SW 1271 (cell line): ENCODE results near the gene ADGRA1.

Experiments
- DNase-seq, 2 experiments: peaks; one replicate each; lab custom pipeline; 2025; lab: John Stamatoyannopoulos, UW

The ADGRA1 gene

DNA sequence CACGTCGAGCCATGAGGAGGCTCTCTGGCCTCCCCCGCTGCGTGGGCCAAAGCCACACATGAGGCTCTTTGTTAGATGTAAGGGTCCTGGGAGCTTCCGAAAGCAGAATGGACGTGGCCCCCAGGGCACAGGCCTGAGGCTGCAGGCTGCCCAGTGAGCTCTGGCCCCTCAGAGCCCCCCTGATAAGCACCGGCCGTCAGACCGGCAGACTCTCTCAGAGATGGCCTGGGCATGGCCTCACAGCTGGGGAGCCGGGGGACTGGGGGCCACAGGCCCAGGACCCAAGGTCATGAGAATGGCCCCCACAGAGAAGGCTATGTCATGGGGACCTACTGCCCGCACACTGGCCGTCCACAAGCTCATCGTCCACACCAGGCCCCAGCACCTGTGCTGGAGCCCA lies 31.7 kb upstream of the ADGRA1 start:
- DNase-seq: no peak

DNA sequence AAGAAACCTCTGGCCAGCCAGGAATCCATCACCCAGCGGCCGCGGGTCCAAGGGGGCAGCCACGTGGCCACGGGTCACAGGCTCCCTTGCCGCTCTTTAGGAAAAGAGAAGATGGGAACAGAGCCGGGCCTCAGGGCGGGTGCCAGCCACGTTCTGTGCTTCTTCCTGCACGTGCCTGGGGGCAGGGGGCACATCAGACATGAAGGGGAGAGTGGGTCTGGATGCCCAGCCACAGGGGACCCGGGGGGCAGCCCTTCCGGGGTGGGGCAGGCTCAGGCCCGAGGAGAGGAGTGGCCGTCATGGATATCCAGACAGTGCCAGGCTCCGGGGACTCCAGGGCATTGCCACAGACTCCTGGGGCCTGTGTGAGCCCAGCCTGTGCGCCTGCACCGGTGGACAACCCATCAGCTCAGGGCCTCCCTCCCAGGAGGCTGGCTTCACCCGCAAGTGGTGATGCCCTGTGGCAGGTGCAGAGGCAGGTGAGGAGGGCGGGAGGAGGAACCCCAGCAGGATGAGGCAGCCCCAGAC lies 31.0 kb upstream of the ADGRA1 start:
- no peak for DNase-seq

DNA sequence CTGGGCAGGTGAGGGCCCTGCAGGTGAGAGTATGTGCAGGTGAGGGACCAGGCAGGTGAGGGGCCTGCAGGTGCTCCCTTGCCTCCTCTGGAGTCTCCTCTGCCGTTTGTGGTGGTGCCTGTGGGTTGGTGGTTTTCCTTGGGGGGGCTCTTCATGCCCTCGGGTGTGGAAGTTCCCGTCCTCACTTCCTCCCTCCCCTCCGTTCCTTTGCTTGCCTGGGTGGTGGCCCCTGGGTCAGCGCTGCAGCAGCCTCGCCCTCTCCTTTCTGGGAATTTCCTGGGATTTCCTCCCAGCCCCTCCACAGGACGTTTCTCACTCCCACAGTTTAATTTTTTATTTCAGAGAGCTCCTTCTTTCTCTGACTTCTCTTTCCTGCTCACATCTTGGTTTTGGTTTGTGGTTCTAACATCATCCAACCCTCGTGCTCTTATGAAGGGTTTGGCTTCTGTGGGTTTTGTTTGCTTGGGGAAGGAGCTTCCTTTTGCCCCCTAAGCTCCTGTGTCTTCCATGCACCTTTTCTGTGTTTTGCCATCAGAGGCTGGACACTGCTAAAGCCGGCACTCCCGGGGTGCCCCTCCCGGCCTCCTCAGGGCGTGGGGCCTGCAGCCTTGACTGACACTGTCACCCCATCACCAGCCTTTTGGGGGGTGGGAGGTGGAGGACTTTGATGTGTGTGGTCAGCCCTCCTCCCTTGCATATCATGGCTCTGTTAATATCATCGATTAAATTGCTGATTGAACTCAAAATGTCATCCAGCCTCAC lies 29.2 kb upstream of the ADGRA1 start:
- no peak for DNase-seq

DNA sequence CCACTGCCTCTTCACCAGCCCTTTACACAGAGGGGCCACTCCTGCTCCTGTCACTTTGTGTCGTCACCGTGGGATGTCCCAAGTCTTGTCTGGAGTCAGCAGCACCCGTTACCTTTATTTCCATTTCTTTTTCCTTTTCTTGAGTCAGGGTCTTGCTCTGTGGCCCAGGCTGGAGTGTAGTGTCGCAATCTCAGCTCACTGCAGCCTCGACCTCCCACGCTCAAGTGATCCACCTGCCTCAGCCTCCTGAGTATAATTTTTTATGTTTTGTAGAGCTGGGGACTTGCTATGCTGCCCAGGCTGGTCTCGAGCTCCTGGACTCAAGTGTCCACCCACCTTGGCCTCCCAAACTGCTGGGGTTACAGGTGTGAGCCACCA lies 28.6 kb upstream of the ADGRA1 start:
- DNase-seq: no peak

GRCh38 chr10:133059571-133059970 lies 28.2 kb upstream of the ADGRA1 start:
- no peak for DNase-seq

- DNase-seq: no peak
These were observed 27.7 kb upstream of the ADGRA1 start for GRCh38 chr10:133060022-133060421.

DNA sequence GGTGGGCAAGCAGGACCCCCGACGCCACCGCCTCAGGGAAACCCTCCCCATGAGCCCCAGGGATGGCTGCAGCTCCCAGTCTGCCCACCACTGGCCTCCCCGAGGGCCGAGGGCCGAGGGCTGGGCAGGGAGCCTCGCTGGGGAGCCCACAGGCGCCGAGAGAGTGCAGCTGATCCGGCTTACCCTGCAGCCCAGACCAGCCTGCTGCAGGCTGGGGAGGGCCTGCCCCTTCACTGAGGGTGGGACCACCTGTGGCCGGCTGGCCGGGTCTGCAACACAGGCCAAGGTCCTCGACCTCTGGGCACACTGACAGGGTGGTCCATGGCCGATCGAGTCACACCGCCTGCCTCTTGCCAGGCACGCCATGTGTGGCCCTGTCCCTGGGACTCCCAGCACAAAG lies 27.3 kb upstream of the ADGRA1 start:
- no peak for DNase-seq

GRCh38 chr10:133060881-133061280 lies 26.8 kb upstream of the ADGRA1 start:
- DNase-seq: no peak

GRCh38 chr10:133061296-133062038 lies 26.3 kb upstream of the ADGRA1 start:
- DNase-seq: no peak

GRCh38 chr10:133062085-133062484 lies 25.6 kb upstream of the ADGRA1 start:
- no peak for DNase-seq

- DNase-seq: no peak
These were observed 25.1 kb upstream of the ADGRA1 start for GRCh38 chr10:133062635-133063034.

DNA sequence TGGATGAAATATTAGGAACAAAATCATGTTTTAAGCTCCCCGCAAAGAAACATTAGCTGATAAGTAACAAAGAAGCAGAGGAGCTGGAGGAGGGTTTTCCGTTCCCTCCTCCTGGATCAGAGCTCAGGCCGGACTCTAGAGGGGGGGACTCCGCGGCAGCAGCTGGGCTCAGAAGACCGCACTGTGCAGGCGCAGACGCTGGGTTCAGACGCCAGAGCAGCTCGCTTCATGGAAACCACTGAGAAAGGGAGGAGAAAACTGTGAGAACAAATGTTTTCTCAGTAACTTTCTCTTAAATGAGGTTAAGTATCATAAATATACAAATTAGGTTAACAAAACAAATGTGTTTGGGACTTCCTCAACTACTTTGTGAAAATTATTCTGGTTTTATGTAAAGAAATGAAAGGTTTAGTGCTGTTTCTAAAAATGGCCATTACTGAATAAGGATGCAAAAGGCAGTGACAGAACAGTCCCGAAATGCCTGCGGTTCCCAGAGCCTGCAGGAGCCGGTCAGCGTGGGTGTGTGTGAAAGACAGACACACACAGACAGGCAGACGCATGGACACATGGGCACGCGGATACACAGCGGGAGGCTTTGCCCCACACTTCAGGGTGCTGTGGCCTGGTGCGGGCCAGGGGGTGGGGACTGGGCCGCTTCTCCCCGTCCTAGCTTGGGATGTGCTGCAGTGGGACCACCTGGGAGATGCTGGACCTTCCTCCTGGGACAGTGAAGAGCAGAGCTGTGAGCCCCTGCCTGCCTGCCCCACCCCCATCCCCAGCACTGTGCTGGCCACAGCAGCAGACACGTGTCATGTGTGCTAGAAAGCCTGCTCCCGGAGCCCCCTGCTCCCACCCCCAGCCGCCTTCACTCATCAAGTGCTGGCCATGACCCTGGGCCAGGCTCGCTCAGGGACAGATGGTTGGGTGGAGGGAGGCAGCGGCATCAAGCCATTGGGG lies 20.3 kb upstream of the ADGRA1 start:
- DNase-seq: no peak

DNA sequence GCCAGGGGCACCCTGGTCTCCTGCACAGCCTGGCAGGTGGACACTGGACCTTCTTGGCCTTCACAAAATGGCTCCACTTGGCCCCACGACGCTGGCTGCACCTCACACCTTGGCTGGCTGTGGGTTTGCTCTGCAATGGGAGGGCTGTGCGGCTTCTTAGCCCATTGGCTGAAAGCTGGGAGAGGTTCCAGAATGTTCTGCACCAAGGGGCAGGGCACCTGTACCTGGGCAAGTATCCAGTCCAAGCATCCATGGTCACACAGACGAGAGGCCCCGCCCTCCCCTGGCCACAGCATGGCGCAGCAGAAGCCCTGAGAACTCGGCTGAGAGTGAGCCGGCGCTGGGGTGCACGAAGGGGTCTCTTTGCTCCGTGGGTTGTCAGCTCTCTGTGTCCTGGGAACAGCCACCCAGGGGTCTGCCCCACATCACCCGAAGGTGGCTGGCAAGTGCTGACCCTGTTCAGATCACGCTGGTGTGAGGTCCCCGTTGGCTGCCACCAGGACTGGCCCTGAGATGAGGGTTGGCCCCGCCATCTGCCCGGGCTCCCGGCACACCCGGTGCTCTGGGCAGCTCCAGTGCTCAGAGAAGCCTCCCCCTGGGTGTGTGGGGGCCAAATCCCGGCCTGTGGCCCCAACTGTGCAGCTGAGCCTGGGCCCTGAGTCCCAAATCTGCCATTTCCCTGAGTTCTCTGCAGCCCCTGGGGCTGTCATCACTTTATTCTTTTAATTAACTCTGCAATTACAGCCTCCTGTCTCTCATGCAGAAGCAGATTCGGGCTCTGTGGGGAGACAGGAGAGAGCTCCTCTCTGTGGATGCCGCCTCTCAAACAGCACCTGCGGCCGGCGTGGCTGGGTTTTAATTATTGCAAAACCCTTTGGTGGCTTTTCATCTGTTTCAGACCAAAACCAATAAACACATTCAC lies 19.4 kb upstream of the ADGRA1 start:
- DNase-seq: no peak

DNA sequence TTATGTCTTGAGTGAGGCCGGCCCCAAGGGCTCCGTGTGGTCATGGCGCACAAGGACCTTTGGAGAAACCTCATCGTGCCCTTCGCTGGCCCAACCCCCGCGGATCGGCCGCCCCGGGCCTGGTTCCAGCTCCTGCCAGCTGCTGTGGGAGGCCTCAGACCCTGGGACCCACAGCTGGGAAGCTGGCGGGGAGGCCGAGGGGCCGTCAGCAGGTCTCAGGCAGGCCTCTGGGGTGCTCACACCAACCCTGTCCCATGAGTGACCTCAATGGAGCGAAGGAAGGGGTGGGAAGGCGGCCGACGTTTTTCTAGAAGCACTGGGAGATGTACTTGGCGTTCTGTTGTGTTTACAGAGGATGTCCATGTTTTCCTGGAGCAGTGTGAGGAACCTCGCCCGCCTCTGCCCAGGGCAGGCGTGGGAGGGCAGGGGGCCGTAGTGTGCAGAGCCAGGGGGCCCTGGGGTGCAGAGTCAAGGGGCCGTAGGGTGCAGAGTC lies 18.6 kb upstream of the ADGRA1 start:
- DNase-seq: no peak

DNA sequence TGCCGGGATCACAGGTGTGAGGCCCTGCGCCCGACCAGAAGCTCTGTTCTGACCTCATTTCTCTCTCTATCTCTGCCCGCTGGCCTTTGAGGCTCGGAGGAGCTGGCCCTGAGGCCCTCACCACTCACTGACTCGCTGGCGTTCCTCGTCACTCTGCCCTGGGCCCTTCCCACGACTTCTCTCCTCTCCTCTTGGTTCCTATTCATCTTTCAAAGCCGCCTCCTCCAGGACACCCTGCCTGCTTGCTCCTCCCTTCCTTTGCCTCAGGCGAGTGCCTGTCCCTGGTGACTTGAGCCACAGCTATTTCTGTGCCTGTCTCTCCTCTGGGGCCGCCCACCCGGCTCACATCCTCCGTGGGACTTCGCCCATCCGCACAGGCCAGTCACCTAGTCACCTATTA lies 17.3 kb upstream of the ADGRA1 start:
- DNase-seq: no peak

GRCh38 chr10:133070810-133071209 lies 16.9 kb upstream of the ADGRA1 start:
- DNase-seq: no peak

DNA sequence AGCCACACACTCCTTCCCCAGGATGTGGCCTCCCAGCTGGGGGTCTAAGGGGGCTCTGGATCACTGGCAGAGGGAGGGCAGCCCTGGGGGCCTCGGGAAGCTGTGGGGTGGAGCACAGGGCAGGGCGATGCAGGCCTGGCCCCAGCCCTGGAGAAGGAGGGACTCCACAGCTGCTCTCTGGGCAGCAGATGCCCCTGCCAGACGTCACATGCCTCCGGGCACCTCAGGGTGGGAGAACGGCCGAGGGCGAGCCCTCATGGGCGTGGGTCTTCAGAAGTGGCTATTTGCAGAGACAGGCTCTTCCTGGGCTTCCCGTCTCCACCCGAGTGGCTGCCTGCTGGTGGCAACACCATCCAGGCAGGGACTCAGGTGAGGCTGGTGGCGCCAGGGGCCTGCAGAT lies 16.0 kb upstream of the ADGRA1 start:
- DNase-seq: no peak

GRCh38 chr10:133072196-133072595 lies 15.5 kb upstream of the ADGRA1 start:
- DNase-seq: no peak

- no peak for DNase-seq
These were observed 14.9 kb upstream of the ADGRA1 start for GRCh38 chr10:133072720-133073390.

DNA sequence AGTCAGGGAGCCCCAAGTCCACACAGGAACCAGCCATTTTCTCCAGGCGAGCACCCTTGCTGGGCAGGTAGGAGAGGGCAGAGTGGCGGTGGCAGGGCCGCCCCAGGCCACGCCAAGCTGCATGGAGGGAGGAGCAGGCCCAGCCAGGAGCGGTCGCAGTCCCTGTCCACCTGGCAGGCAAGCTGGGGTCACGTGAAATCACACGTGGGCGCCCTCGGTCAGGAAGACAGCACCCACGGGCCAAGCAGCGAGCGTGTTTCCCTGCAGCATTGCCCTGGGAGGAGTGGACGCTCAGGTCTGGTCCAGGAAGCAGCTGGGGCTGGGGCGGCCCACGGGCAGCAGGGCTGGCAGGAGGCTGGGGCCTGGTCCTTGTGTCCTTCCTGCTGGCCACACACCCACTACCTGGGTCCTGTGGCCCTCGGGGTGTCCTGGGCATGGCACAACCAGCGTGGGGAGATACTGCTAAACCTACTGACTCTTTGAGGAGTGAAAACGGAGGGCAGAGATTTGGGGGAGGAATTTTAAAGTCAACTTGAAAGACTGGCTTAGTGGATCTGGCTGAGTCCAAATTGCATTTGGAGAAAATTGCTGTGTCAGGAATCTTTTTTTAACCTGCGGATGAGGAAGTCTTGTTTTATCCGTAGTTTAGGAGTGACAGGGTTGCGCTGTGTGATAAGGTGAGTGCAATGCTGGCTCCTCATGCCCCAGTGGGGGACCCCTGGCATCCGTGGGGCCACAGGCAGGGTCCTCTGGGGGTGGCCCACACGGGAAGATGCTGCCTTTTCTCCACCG lies 12.2 kb upstream of the ADGRA1 start:
- DNase-seq: no peak
